ENCODE results near the gene HNF1A. TPM values are rescaled to one million over a fixed set of nuclear protein-coding genes. Genes with fewer than 3 reads are reported as not detected.

The HNF1A gene
- total and polyA plus RNA-seq, 10 of the 15 experiments (the other 5 are each of a cell fraction or from before 2014, with no cell fraction given): 0.10 TPM; not detected in 9

DNA sequence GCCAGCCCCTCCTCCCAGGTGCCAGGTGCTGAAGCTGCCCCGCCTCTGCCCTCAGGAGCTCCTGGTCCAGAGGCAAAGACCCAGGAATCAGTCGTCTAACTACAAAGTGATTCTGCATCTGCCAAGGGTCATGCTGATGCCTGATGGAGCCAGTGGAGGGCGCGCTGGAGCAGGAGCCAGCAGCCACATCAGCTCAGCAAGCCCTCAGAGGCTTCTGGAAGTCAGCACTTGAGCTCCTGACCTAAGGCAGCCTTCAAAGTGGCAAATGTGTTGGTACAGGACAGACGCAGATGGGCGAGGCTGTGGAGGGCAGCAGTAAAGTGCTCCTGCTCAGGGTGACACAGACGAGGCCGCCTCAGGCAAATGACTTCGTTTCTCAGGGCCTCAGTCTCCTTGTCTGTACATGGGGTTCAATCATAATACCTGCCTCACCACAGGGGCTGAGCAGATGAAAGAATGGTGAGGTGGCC, 27.0 kb downstream of the HNF1A start:
- BruUV-seq (replicated peaks): no TSS peak
- ChIA-PET SMC1A (ENCODE audit: uncharacterized antibody, unreplicated experiment) (interaction anchor here (0.6 to 2.1 kb wide), 12 partner anchors 32 to 424 kb away, joined by 3 to 10 read pairs (median 4); partner anchors contain the start of genes OASL and POP5), POLR2A (interaction anchor here (0.6 to 1.9 kb wide), 4 partner anchors 53 to 471 kb away, joined by 3 to 9 read pairs (median 4); no protein-coding TSS in a partner anchor), CTCF (interaction anchor here (0.7 to 3.3 kb wide), 20 partner anchors 12 to 438 kb away, joined by 3 to 28 read pairs (median 3); partner anchors contain the start of gene POP5), RAD21 (ENCODE audit: unreplicated experiment) (interaction anchor here (0.7 to 2.3 kb wide), 7 partner anchors 20 to 219 kb away, joined by 3 to 24 read pairs (median 4); no protein-coding TSS in a partner anchor)
- H2AFZ ChIP-seq (ENCODE audit: control insufficient read depth, low read depth, low read length): no peak overlapping the region
- no peaks in the 10 kb centered on the region for H4K20me1 ChIP-seq (ENCODE audit: control insufficient read depth, insufficient read depth)
- no peaks in the 10 kb centered on the region for H3K27me3 ChIP-seq (replicated peaks in 1 of 2; ENCODE audit: control insufficient read depth in 2 of 2, insufficient read depth in 2 of 2, low read length in 1 of 2)
- in situ Hi-C loops (cut with MboI) (no loop called here), intact Hi-C loops (cut with micrococcal nuclease; ENCODE audit: unreplicated experiment) (loop anchor here (1.0 kb wide), 1 partner anchor 105 kb away; no protein-coding TSS in a partner anchor)
- H3K27ac ChIP-seq (ENCODE audit: control insufficient read depth, insufficient read depth): no peak overlapping the region
- WGBS (ENCODE audit: insufficient coverage, insufficient replicate concordance, low lambda C conversion rate, missing lambda C conversion rate): 82% methylated on average over 9 of the region's 9 CpGs
- H3K4me3 ChIP-seq: no peak overlapping the region
- H3K9ac ChIP-seq (ENCODE audit: control insufficient read depth, insufficient read depth, low read length): no peak overlapping the region
- H3K4me2 ChIP-seq (ENCODE audit: control insufficient read depth, insufficient read depth): no peak overlapping the region
- no peaks in the 10 kb centered on the region for H3K4me1 ChIP-seq (ENCODE audit: control insufficient read depth, insufficient read depth, low read length)
- TF ChIP-seq RAD21 (IDR thresholded peaks at IDR 0.05; ENCODE audit: insufficient read depth, low read depth, low read length) (peak; percentile 53), TARDBP (IDR thresholded peaks at IDR 0.05; ENCODE audit: borderline replicate concordance) (no peak), SMAD1 (IDR thresholded peaks at IDR 0.05; ENCODE audit: low read depth, partially characterized antibody) (no peak), NR2C2 (IDR thresholded peaks at IDR 0.05; ENCODE audit: borderline replicate concordance, control insufficient read depth, insufficient read length, low read depth) (no peak), IKZF2 (IDR thresholded peaks at IDR 0.05) (no peak), CHD4 (IDR thresholded peaks at IDR 0.05) (no peak), YY1 (IDR thresholded peaks at IDR 0.05; ENCODE audit: low read depth, low read length) (0 out of 2 replicates have a peak, but pooled peaks have one; percentile 9), KAT2A (conservative IDR thresholded peaks at IDR 0.05; ENCODE audit: control insufficient read depth, low read depth, low read length) (no peak), USF1 (IDR thresholded peaks at IDR 0.05; ENCODE audit: borderline replicate concordance, extremely low read length, insufficient read depth, low read depth, low read length) (no peak), GABPA (IDR thresholded peaks at IDR 0.05; ENCODE audit: low read depth) (no peak), POLR2A (IDR thresholded peaks at IDR 0.05; ENCODE audit: low read depth, low read length) (no peak), PAX5 (IDR thresholded peaks at IDR 0.05; ENCODE audit: borderline replicate concordance, low read depth, low read length) (no peak), EED (IDR thresholded peaks at IDR 0.05; ENCODE audit: low read depth) (no peak), MYB (IDR thresholded peaks at IDR 0.05; ENCODE audit: borderline replicate concordance, low read depth, low read length) (no peak), NR2C1 (IDR thresholded peaks at IDR 0.05) (no peak), SMC3 (IDR thresholded peaks at IDR 0.05; ENCODE audit: borderline replicate concordance, low read length) (peak; percentile 68), CBX3 (IDR thresholded peaks at IDR 0.05; ENCODE audit: borderline replicate concordance, low read depth) (no peak)
- TF ChIP-seq, protein P1, sequence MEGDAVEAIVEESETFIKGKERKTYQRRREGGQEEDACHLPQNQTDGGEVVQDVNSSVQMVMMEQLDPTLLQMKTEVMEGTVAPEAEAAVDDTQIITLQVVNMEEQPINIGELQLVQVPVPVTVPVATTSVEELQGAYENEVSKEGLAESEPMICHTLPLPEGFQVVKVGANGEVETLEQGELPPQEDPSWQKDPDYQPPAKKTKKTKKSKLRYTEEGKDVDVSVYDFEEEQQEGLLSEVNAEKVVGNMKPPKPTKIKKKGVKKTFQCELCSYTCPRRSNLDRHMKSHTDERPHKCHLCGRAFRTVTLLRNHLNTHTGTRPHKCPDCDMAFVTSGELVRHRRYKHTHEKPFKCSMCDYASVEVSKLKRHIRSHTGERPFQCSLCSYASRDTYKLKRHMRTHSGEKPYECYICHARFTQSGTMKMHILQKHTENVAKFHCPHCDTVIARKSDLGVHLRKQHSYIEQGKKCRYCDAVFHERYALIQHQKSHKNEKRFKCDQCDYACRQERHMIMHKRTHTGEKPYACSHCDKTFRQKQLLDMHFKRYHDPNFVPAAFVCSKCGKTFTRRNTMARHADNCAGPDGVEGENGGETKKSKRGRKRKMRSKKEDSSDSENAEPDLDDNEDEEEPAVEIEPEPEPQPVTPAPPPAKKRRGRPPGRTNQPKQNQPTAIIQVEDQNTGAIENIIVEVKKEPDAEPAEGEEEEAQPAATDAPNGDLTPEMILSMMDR (IDR thresholded peaks at IDR 0.05 in 2 of 3, conservative IDR thresholded peaks at IDR 0.05 in 1 of 3; ENCODE audit: control insufficient read depth in 2 of 3, extremely low read depth in 1 of 3, insufficient read depth in 1 of 3, low read depth in 3 of 3, low read length in 3 of 3): peak; percentile 63 to 77 (median 73)
- TF ChIP-seq, protein P2, sequence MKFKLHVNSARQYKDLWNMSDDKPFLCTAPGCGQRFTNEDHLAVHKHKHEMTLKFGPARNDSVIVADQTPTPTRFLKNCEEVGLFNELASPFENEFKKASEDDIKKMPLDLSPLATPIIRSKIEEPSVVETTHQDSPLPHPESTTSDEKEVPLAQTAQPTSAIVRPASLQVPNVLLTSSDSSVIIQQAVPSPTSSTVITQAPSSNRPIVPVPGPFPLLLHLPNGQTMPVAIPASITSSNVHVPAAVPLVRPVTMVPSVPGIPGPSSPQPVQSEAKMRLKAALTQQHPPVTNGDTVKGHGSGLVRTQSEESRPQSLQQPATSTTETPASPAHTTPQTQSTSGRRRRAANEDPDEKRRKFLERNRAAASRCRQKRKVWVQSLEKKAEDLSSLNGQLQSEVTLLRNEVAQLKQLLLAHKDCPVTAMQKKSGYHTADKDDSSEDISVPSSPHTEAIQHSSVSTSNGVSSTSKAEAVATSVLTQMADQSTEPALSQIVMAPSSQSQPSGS (IDR thresholded peaks at IDR 0.05; ENCODE audit: low read length): no peak
- H3K36me3 ChIP-seq (ENCODE audit: control insufficient read depth in 2 of 2, insufficient read depth in 2 of 2, low read length in 1 of 2): peaks cover 10 to 16% of the 10 kb centered on the region in 2 experiments
- no peaks in the 10 kb centered on the region for H3K79me2 ChIP-seq (ENCODE audit: control insufficient read depth, insufficient read depth, low read length)
- peak; percentile 87 for ATAC-seq
- no peak for DNase-seq (ENCODE audit: low read depth, low spot score)
- FAIRE-seq: no peak
- no peaks in the 10 kb centered on the region for H3K9me3 ChIP-seq (replicated peaks; ENCODE audit: control insufficient read depth, insufficient read depth, low read length)

Measured in GM12878 (cell line).